ENCODE data around the gene TCOF1. TPM values are rescaled to one million over a fixed set of nuclear protein-coding genes. Genes with fewer than 3 reads are reported as not detected.

TCOF1 gene
- total and polyA plus RNA-seq, 2 donors (not counting 3 experiments of a cell fraction or from before 2014, with no cell fraction given) = 11.2 to 52.0 TPM

DNA sequence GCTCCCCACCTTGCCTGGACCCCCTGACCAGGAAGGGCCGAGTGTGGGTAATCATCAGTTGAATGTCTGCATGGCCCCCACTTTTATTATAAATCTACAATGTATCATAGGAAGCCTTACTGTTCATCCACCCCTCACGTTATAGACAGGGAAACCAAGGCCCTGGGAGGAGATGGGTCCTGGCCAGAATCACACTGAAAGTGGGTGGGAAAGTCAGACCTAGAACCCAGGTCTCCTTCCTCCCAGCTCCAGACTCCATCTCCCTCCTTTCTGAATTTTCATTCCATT lies 38.1 kb downstream of the TCOF1 start:
- Histone ChIP-seq H4K20me1 (replicated peaks; ENCODE audit: control insufficient read depth, extremely low read depth, insufficient read depth, low read length) (no peaks in the 10 kb centered on the region), H3K9me3 (replicated peaks; ENCODE audit: control insufficient read depth, insufficient read depth, low read length) (no peaks in the 10 kb centered on the region), H3K27me3 (ENCODE audit: control insufficient read depth in 2 of 2, insufficient read depth in 2 of 2, low read length in 2 of 2) (no peaks in the 10 kb centered on the region), H3K9ac (replicated peaks; ENCODE audit: extremely low read depth, insufficient read depth, low read length) (no peak overlapping the region), H3K9me1 (replicated peaks; ENCODE audit: control insufficient read depth, extremely low read depth, insufficient read depth, low read length) (no peaks in the 10 kb centered on the region), H3K36me3 (ENCODE audit: control insufficient read depth in 2 of 2, extremely low read depth in 1 of 2, insufficient read depth in 2 of 2, low read length in 2 of 2) (peaks cover 8 to 53% of the 10 kb centered on the region in 2 experiments), H3K27ac (ENCODE audit: insufficient read depth, low read depth, low read length) (no peak overlapping the region), H3K4me1 (ENCODE audit: control insufficient read depth, extremely low read depth, insufficient read depth, low read length) (no peaks in the 10 kb centered on the region), H2AFZ (ENCODE audit: low read depth, low read length) (no peak overlapping the region), H3K4me3 (replicated peaks in 1 of 3; ENCODE audit: insufficient read depth in 1 of 3, low read depth in 1 of 3, low read length in 3 of 3) (no peak overlapping the region), H3K79me2 (ENCODE audit: control insufficient read depth, insufficient read depth, low read length) (no peaks in the 10 kb centered on the region), H3K4me2 (ENCODE audit: insufficient read depth, low read length) (no peak overlapping the region)
- ChIA-PET CTCF (interaction anchor here (6.1 kb wide), 1 partner anchor 40 kb away, joined by 70 read pairs; no protein-coding TSS in a partner anchor), POLR2A (no interaction called here)
- no peak for FAIRE-seq
- no TSS peak for BruUV-seq (replicated peaks)
- TF ChIP-seq JUN (IDR thresholded peaks at IDR 0.05; ENCODE audit: borderline replicate concordance, insufficient read depth, insufficient read length, low read depth) (no peak), GATA2 (IDR thresholded peaks at IDR 0.05; ENCODE audit: insufficient read depth, insufficient read length, low read depth, low read length) (no peak)
- dilution Hi-C loops (cut with MboI; ENCODE audit: extremely low pct_ligation_motif_present, low sequenced_read_pairs) (no loop called here), intact Hi-C loops (cut with micrococcal nuclease) (no loop called here)
- DNase-seq (ENCODE audit: low read depth, low spot score) = no peak

- H3K27me3 ChIP-seq (ENCODE audit: control insufficient read depth in 2 of 2, insufficient read depth in 2 of 2, low read length in 2 of 2) = no peaks in the 10 kb centered on the region
- H3K4me3 ChIP-seq (replicated peaks in 1 of 3; ENCODE audit: insufficient read depth in 1 of 3, low read depth in 1 of 3, low read length in 3 of 3) = no peak overlapping the region
- H3K79me2 ChIP-seq (ENCODE audit: control insufficient read depth, insufficient read depth, low read length) = no peaks in the 10 kb centered on the region
- POLR2A ChIA-PET = no interaction called here
- no peaks in the 10 kb centered on the region for H3K9me3 ChIP-seq (replicated peaks; ENCODE audit: control insufficient read depth, insufficient read depth, low read length)
- no peak for FAIRE-seq
- dilution Hi-C loops (cut with MboI; ENCODE audit: extremely low pct_ligation_motif_present, low sequenced_read_pairs) = no loop called here
- H3K4me1 ChIP-seq (ENCODE audit: control insufficient read depth, extremely low read depth, insufficient read depth, low read length) = no peaks in the 10 kb centered on the region
- peaks cover 8 to 51% of the 10 kb centered on the region in 2 experiments for H3K36me3 ChIP-seq (ENCODE audit: control insufficient read depth in 2 of 2, extremely low read depth in 1 of 2, insufficient read depth in 2 of 2, low read length in 2 of 2)
- H3K9ac ChIP-seq (replicated peaks; ENCODE audit: extremely low read depth, insufficient read depth, low read length) = no peak overlapping the region
- H2AFZ ChIP-seq (ENCODE audit: low read depth, low read length) = no peak overlapping the region
- no peak for TF ChIP-seq CTCF (IDR thresholded peaks at IDR 0.05; ENCODE audit: extremely low read depth in 1 of 2, insufficient read depth in 1 of 2, low read depth in 1 of 2, low read length in 2 of 2)
- TF ChIP-seq POLR2A (IDR thresholded peaks at IDR 0.05; ENCODE audit: low read depth, low read length) = no peak
- no peak for TF ChIP-seq GATA2 (IDR thresholded peaks at IDR 0.05; ENCODE audit: insufficient read depth, insufficient read length, low read depth, low read length)
- no peak for TF ChIP-seq JUN (IDR thresholded peaks at IDR 0.05; ENCODE audit: borderline replicate concordance, insufficient read depth, insufficient read length, low read depth)
- TF ChIP-seq EZH2 (IDR thresholded peaks at IDR 0.05; ENCODE audit: borderline replicate concordance, low read depth, low read length, severe bottlenecking) = no peak
- no peak for TF ChIP-seq MYC (IDR thresholded peaks at IDR 0.05; ENCODE audit: low read depth, low read length)
- TF ChIP-seq POLR2AphosphoS5 (IDR thresholded peaks at IDR 0.05; ENCODE audit: insufficient read depth, low read depth, low read length) = no peak
- TF ChIP-seq, protein P1, sequence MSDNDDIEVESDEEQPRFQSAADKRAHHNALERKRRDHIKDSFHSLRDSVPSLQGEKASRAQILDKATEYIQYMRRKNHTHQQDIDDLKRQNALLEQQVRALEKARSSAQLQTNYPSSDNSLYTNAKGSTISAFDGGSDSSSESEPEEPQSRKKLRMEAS (IDR thresholded peaks at IDR 0.05; ENCODE audit: insufficient read depth, insufficient read length) = no peak
- no peak for TF ChIP-seq FOS (IDR thresholded peaks at IDR 0.05; ENCODE audit: borderline replicate concordance, insufficient read depth, low read length)
- BruUV-seq (replicated peaks) = TSS peak; percentile 46
- DNase-seq (ENCODE audit: low read depth, low spot score) = no peak
- H3K27ac ChIP-seq (ENCODE audit: insufficient read depth, low read depth, low read length) = no peak overlapping the region
- no peaks in the 10 kb centered on the region for H3K9me1 ChIP-seq (replicated peaks; ENCODE audit: control insufficient read depth, extremely low read depth, insufficient read depth, low read length)
- CTCF ChIA-PET = interaction anchor here (6.1 kb wide), 1 partner anchor 39 kb away, joined by 70 read pairs; no protein-coding TSS in a partner anchor
- intact Hi-C loops (cut with micrococcal nuclease) = no loop called here
- no peak overlapping the region for H3K4me2 ChIP-seq (ENCODE audit: insufficient read depth, low read length)
- no peaks in the 10 kb centered on the region for H4K20me1 ChIP-seq (replicated peaks; ENCODE audit: control insufficient read depth, extremely low read depth, insufficient read depth, low read length)
These were observed 38.8 kb downstream of the TCOF1 start for GRCh38 chr5:150396267-150396666.

Data from endothelial cell of umbilical vein (primary cell).